H1 (cell line): ENCODE data around the gene ASTN1. TPM values are rescaled to one million over a fixed set of nuclear protein-coding genes. Genes with fewer than 3 reads are reported as not detected.

Experiments
- CTCF ChIA-PET: fragments of 300-600 bp; sonication (Branson Sonifier 250); formaldehyde crosslinking; loops from one replicate; lab custom pipeline; 2021; ENCODE audit not compliant: partially characterized antibody; lab: Charles Lee
- POLR2A ChIA-PET: fragments of 300-600 bp; sonication (Branson Sonifier 250); formaldehyde crosslinking; loops from one replicate; lab custom pipeline; 2021; ENCODE audit warnings: inconsistent platforms; ENCODE audit not compliant: partially characterized antibody; lab: Charles Lee
- DNase-seq, 2 experiments: peaks; one replicate each; pipeline versions ENCODE4 v3.0.0 to v3.0.0-alpha.2; 2010 to 2022; ENCODE audit warnings: low spot score in 2 of 2, low read depth in 1 of 2, mixed read lengths in 1 of 2
- FAIRE-seq: peaks from 2 replicates; lab custom pipeline; 2011; peaks lifted over from hg19 to GRCh38; lab: Jason Lieb, UNC
- H2AFZ ChIP-seq: 2 replicates; pipeline ENCODE4 v1.8.1; 2012; ENCODE audit warnings: low read length, inconsistent platforms
- H2AK5ac ChIP-seq: 2 replicates; pipeline ENCODE4 v1.6.1; 2013; ENCODE audit warnings: low read depth, low read length
- H2BK120ac ChIP-seq: replicated peaks from 2 replicates; pipeline ENCODE3; 2013; ENCODE audit warnings: low read depth, low read length, inconsistent platforms
- H2BK12ac ChIP-seq: 2 replicates; pipeline ENCODE4 v1.6.1; 2013; ENCODE audit warnings: low read depth, low read length
- H2BK15ac ChIP-seq: 2 replicates; pipeline ENCODE4 v1.6.1; 2013; ENCODE audit warnings: low read length
- H2BK20ac ChIP-seq: 2 replicates; pipeline ENCODE4 v1.6.1; 2013; ENCODE audit warnings: low read length
- H2BK5ac ChIP-seq: 2 replicates; pipeline ENCODE4 v1.6.1; 2013; ENCODE audit warnings: low read depth, low read length
- H3K14ac ChIP-seq: 2 replicates; pipeline ENCODE4 v1.6.1; 2013; ENCODE audit warnings: inconsistent platforms; ENCODE audit not compliant: insufficient read length
- H3K18ac ChIP-seq: 2 replicates; pipeline ENCODE4 v1.6.1; 2013; ENCODE audit warnings: low read length; ENCODE audit errors: extremely low read depth
- H3K23ac ChIP-seq: 2 replicates; pipeline ENCODE4 v1.6.1; 2013; ENCODE audit warnings: inconsistent platforms; ENCODE audit not compliant: insufficient read length
- H3K23me2 ChIP-seq: 2 replicates; pipeline ENCODE4 v1.6.1; 2013; ENCODE audit warnings: low read depth, low read length
- H3K27ac ChIP-seq: 2 replicates; pipeline ENCODE4 v1.6.1; 2011; ENCODE audit warnings: low read depth, low read length, inconsistent platforms
- H3K27me3 ChIP-seq, 4 experiments: replicated peaks in 1 of 4; 1 replicate in 1 of 4; 2 replicates in 3 of 4; pipeline versions ENCODE4 v1.6.1 to v1.8.1; 2011 to 2013; ENCODE audit warnings: low read length in 3 of 4, mild to moderate bottlenecking in 3 of 4, inconsistent platforms in 2 of 4, mixed read lengths in 2 of 4, moderate library complexity in 1 of 4; ENCODE audit not compliant: control insufficient read depth in 3 of 4, insufficient read depth in 3 of 4; ENCODE audit errors: extremely low read depth in 1 of 4
- H3K36me3 ChIP-seq, 4 experiments: 2 replicates each; pipeline versions ENCODE4 v1.6.1 to v1.8.1; 2011 to 2013; ENCODE audit warnings: mild to moderate bottlenecking in 4 of 4, low read length in 3 of 4, moderate library complexity in 2 of 4, control low read depth in 1 of 4, inconsistent platforms in 1 of 4; ENCODE audit not compliant: insufficient read depth in 4 of 4, control insufficient read depth in 2 of 4
- H3K4ac ChIP-seq: replicated peaks from 2 replicates; pipeline ENCODE3; 2013; ENCODE audit warnings: low read length, low read depth, mixed read lengths, inconsistent platforms; ENCODE audit not compliant: insufficient read length
- H3K4me1 ChIP-seq, 4 experiments: replicated peaks in 1 of 4; 1 replicate in 1 of 4; 2 replicates in 3 of 4; pipeline versions ENCODE4 v1.6.1 to v1.8.1; 2011 to 2013; ENCODE audit warnings: low read length in 3 of 4, inconsistent platforms in 2 of 4, mixed read lengths in 1 of 4; ENCODE audit not compliant: insufficient read depth in 4 of 4, control insufficient read depth in 3 of 4
- H3K4me2 ChIP-seq, 2 experiments: 2 replicates each; pipeline versions ENCODE4 v1.6.1 to v1.8.1; 2011 to 2013; ENCODE audit warnings: low read depth in 2 of 2, low read length in 2 of 2, control low read depth in 1 of 2, inconsistent platforms in 1 of 2, mild to moderate bottlenecking in 1 of 2; ENCODE audit not compliant: insufficient read depth in 1 of 2
- H3K4me3 ChIP-seq, 4 experiments: fragments of 200-600, 300-600 bp in 1 of 4; sonication (generic), shearing (Covaris generic), sonication (Bioruptor Twin) in 1 of 4; 2 replicates each; pipeline versions ENCODE4 v1.5.1 to v1.8.1; 2011 to 2016; ENCODE audit warnings: low read length in 4 of 4, low read depth in 3 of 4, control low read depth in 2 of 4, inconsistent platforms in 2 of 4, mild to moderate bottlenecking in 2 of 4, mixed read lengths in 1 of 4, moderate library complexity in 1 of 4; ENCODE audit not compliant: insufficient read depth in 2 of 4; ENCODE audit errors: extremely low read depth in 1 of 4
- H3K56ac ChIP-seq: replicated peaks from 2 replicates; pipeline ENCODE3; 2013; ENCODE audit warnings: low read depth, mild to moderate bottlenecking, mixed read lengths, low read length, inconsistent platforms; ENCODE audit not compliant: insufficient read length
- H3K79me1 ChIP-seq: 2 replicates; pipeline ENCODE4 v1.6.1; 2013; ENCODE audit warnings: low read depth, low read length, control low read depth
- H3K79me2 ChIP-seq, 2 experiments: 2 replicates each; pipeline versions ENCODE4 v1.6.1 to v1.8.1; 2012 to 2013; ENCODE audit warnings: low read length in 2 of 2, mild to moderate bottlenecking in 2 of 2, inconsistent platforms in 1 of 2; ENCODE audit not compliant: insufficient read depth in 2 of 2, control insufficient read depth in 1 of 2
- H3K9ac ChIP-seq, 4 experiments: replicated peaks in 1 of 4; 1 replicate in 1 of 4; 2 replicates in 3 of 4; pipeline versions ENCODE4 v1.6.1 to v1.8.1; 2011 to 2013; ENCODE audit warnings: low read depth in 3 of 4, low read length in 3 of 4, control low read depth in 2 of 4, mild to moderate bottlenecking in 2 of 4, moderate library complexity in 2 of 4, inconsistent platforms in 1 of 4; ENCODE audit errors: extremely low read depth in 1 of 4
- H3K9me3 ChIP-seq, 2 experiments: 2 replicates each; pipeline versions ENCODE4 v1.6.1 to v1.8.1; 2012 to 2013; ENCODE audit warnings: mild to moderate bottlenecking in 2 of 2, moderate library complexity in 2 of 2, control low read depth in 1 of 2, inconsistent platforms in 1 of 2, low read depth in 1 of 2, low read length in 1 of 2, mixed read lengths in 1 of 2; ENCODE audit not compliant: insufficient read depth in 2 of 2
- H4K20me1 ChIP-seq, 2 experiments: replicated peaks in 1 of 2; 2 replicates each; pipeline versions ENCODE3 to v1.8.1; 2011 to 2013; ENCODE audit warnings: inconsistent platforms in 2 of 2, low read length in 2 of 2, mild to moderate bottlenecking in 1 of 2; ENCODE audit not compliant: insufficient read depth in 2 of 2, control insufficient read depth in 1 of 2
- H4K5ac ChIP-seq: 2 replicates; pipeline ENCODE4 v1.6.1; 2013; ENCODE audit warnings: low read length, low read depth, mixed read lengths, inconsistent platforms; ENCODE audit not compliant: insufficient read length
- H4K8ac ChIP-seq: 2 replicates; pipeline ENCODE4 v1.8.0; 2013; ENCODE audit warnings: mild to moderate bottlenecking, moderate library complexity, low read length, inconsistent platforms; ENCODE audit not compliant: insufficient read depth; ENCODE audit errors: extremely low read depth
- H4K91ac ChIP-seq: replicated peaks from 2 replicates; pipeline ENCODE3; 2013; ENCODE audit warnings: low read length, mixed read lengths, inconsistent platforms; ENCODE audit not compliant: insufficient read length
- BACH1 ChIP-seq: IDR thresholded peaks from 2 replicates; pipeline ENCODE4 v1.6.1; 2012; ENCODE audit warnings: low read length, improper control_type of control experiment
- CREB1 ChIP-seq: IDR thresholded peaks from 2 replicates; pipeline ENCODE4 v1.6.1; 2012; ENCODE audit warnings: inconsistent platforms
- GABPA ChIP-seq: IDR thresholded peaks from 2 replicates; pipeline ENCODE4 v1.6.1; 2011; ENCODE audit warnings: mild to moderate bottlenecking, low read length, moderate library complexity, borderline replicate concordance; ENCODE audit not compliant: insufficient read depth
- NANOG ChIP-seq: IDR thresholded peaks from 2 replicates; pipeline ENCODE4 v1.6.1; 2011; ENCODE audit warnings: low read length, low read depth, mild to moderate bottlenecking, inconsistent platforms; ENCODE audit not compliant: insufficient read depth, poor library complexity, severe bottlenecking
- POLR2A ChIP-seq, 2 experiments: IDR thresholded peaks; 1 replicate in 1 of 2; 2 replicates in 1 of 2; pipeline ENCODE4 v1.6.1; 2011; ENCODE audit warnings: low read depth in 2 of 2, low read length in 2 of 2, mild to moderate bottlenecking in 2 of 2; ENCODE audit errors: control extremely low read depth in 1 of 2
- RNF2 ChIP-seq: fragments of 200-900, 300-1000 bp; sonication (generic); IDR thresholded peaks from 2 replicates; pipeline ENCODE4 v1.7.1; 2016; ENCODE audit warnings: borderline replicate concordance, low read depth, mild to moderate bottlenecking, antibody characterized with exemption, low read length; ENCODE audit not compliant: poor library complexity, severe bottlenecking; ENCODE audit errors: missing control alignments
- SRF ChIP-seq: IDR thresholded peaks from 2 replicates; pipeline ENCODE4 v1.6.1; 2011; ENCODE audit warnings: mild to moderate bottlenecking, low read depth, low read length, moderate library complexity
- WGBS, 2 experiments: shearing (Covaris generic) in 1 of 2; methylation state at CpG; one replicate each; pipeline versions ENCODE4 v1.1.6 to v1.1.7; 2013 to 2015; ENCODE audit warnings: low lambda C conversion rate in 2 of 2, mixed read lengths in 2 of 2, inconsistent platforms in 1 of 2, low coverage in 1 of 2, missing lambda C conversion rate in 1 of 2; ENCODE audit not compliant: insufficient replicate concordance in 2 of 2, insufficient coverage in 1 of 2, insufficient read length in 1 of 2; ENCODE audit errors: extremely low coverage in 1 of 2, missing lambda C conversion rate in 1 of 2; 5-methylcytosine and 5-hydroxymethylcytosine counted together
- polyA plus RNA-seq, 7 experiments: library from polyadenylated mRNA; depleted of rRNA in 3 of 7; stranded (reverse) in 5 of 7; unstranded in 2 of 7; fragments of >200 nt in 5 of 7; fragments of 200-250 nt in 2 of 7; gene quantifications; 1 replicate in 5 of 7; 2 replicates in 1 of 7; 4 replicates in 1 of 7; pipeline versions ENCODE4 v1.2.1 to v1.2.3, GENCODE V29; 2011 to 2013; ENCODE audit warnings: missing spikeins in 2 of 7, mixed read lengths in 2 of 7
- total RNA-seq: library from RNA; stranded (reverse); fragmentation: NEBNext Ultra II Directional; extraction: Animal tissue kit (Norgen Biotek cat#: 25700); gene quantifications from 2 replicates; pipeline ENCODE4 v1.2.1, GENCODE V29; 2021
- TF ChIP-seq, protein P1 (sequence below): IDR thresholded peaks from 2 replicates; pipeline ENCODE4 v1.6.1; 2012; ENCODE audit warnings: inconsistent platforms

Gene ASTN1
- total and polyA plus RNA-seq, 2 of the 8 experiments (the other 6 are each of a cell fraction or from before 2014, with no cell fraction given): 2.9 to 4.1 TPM

- Histone ChIP-seq H3K4ac (no peak overlapping the region), H3K4me1 (peaks cover 0 to 3% (median 0%) of the 10 kb centered on the region in 4 experiments; a peak in 1 of 7 replicates), H2AK5ac (no peak overlapping the region)
These were observed 140.8 kb downstream of the ASTN1 start for GRCh38 chr1:177023726-177024125.

More at GRCh38 chr1:177023726-177024125, 140.8 kb downstream of the ASTN1 start:
- Histone ChIP-seq H3K79me1 (no peaks in the 10 kb centered on the region), H2AFZ (no peak overlapping the region), H3K9ac (no peak overlapping the region), H4K5ac (no peak overlapping the region), H2BK5ac (no peak overlapping the region), H3K36me3 (no peaks in the 10 kb centered on the region), H3K4me3 (no peak overlapping the region), H4K20me1 (no peaks in the 10 kb centered on the region), H4K8ac (no peak overlapping the region), H2BK15ac (no peak overlapping the region), H2BK20ac (no peak overlapping the region), H3K9me3 (no peaks in the 10 kb centered on the region), H3K56ac (no peak overlapping the region), H2BK120ac (no peak overlapping the region), H3K27me3 (no peaks in the 10 kb centered on the region), H2BK12ac (no peak overlapping the region), H4K91ac (no peak overlapping the region), H3K14ac (no peak overlapping the region), H3K23me2 (no peaks in the 10 kb centered on the region), H3K23ac (no peak overlapping the region), H3K27ac (no peak overlapping the region), H3K4me2 (no peak overlapping the region), H3K79me2 (no peaks in the 10 kb centered on the region), H3K18ac (no peak overlapping the region)
- ChIA-PET POLR2A (no interaction called here), CTCF (no interaction called here)
- TF ChIP-seq SRF (no peak), POLR2A (IDR thresholded peaks at IDR 0.05; ENCODE audit: control extremely low read depth in 1 of 2, low read depth in 2 of 2, low read length in 2 of 2) (no peak), BACH1 (no peak), RNF2 (no peak), NANOG (no peak), CREB1 (no peak), GABPA (no peak)
- TF ChIP-seq, protein P1, sequence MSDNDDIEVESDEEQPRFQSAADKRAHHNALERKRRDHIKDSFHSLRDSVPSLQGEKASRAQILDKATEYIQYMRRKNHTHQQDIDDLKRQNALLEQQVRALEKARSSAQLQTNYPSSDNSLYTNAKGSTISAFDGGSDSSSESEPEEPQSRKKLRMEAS: no peak
- FAIRE-seq: no peak
- no peak for DNase-seq
- 91% methylated on average over 3 of the region's 3 CpGs; no CpG with 5 or more reads in 1 of the 2 experiments for WGBS, 2 experiments
